Measurements from ENCODE around the gene FHIT. TPM values are rescaled to one million over a fixed set of nuclear protein-coding genes. Genes with fewer than 3 reads are reported as not detected.

The FHIT gene
- total RNA-seq, 1 donor from 2014 or later = 5.7 TPM

DNA sequence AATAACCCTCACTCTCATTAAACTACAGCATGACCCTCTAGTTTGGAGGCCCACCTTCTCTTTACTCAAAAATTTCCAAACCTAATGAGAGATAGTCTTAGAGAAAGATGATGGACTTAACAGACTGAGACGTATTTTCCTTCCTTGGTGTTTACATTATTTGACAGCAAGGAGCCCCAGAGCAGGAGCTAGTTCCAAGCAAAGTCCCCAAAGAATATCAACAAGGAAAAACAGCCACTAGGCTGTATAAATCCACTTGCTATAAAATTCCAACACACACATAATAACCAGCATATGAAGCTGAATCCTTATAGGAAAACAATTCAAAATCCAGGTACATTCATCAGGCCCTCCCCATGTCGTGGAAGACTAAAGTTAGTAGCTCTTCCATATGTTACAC lies 660.0 kb downstream of the FHIT start:
- Mint-ChIP-seq H3K4me3 (no peak overlapping the region), H3K27ac (no peak overlapping the region), H3K36me3 (no peaks in the 10 kb centered on the region), H3K27me3 (ENCODE audit: insufficient read depth, low read depth) (no peaks in the 10 kb centered on the region), H3K9me3 (no peaks in the 10 kb centered on the region), H3K4me1 (no peaks in the 10 kb centered on the region)
- H3K36me3 ChIP-seq = no peaks in the 10 kb centered on the region
- TF ChIP-seq EZH2phosphoT487 (IDR thresholded peaks at IDR 0.05) (no peak), EZH2 (IDR thresholded peaks at IDR 0.05) (no peak)
- TF ChIP-seq, protein P1, sequence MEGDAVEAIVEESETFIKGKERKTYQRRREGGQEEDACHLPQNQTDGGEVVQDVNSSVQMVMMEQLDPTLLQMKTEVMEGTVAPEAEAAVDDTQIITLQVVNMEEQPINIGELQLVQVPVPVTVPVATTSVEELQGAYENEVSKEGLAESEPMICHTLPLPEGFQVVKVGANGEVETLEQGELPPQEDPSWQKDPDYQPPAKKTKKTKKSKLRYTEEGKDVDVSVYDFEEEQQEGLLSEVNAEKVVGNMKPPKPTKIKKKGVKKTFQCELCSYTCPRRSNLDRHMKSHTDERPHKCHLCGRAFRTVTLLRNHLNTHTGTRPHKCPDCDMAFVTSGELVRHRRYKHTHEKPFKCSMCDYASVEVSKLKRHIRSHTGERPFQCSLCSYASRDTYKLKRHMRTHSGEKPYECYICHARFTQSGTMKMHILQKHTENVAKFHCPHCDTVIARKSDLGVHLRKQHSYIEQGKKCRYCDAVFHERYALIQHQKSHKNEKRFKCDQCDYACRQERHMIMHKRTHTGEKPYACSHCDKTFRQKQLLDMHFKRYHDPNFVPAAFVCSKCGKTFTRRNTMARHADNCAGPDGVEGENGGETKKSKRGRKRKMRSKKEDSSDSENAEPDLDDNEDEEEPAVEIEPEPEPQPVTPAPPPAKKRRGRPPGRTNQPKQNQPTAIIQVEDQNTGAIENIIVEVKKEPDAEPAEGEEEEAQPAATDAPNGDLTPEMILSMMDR (IDR thresholded peaks at IDR 0.05) = no peak
- no peak overlapping the region for H3K4me3 ChIP-seq
- no peaks in the 10 kb centered on the region for H3K9me3 ChIP-seq (ENCODE audit: low read depth)
- no peak overlapping the region for H3K4me2 ChIP-seq
- H3K79me2 ChIP-seq (ENCODE audit: low read depth) = no peaks in the 10 kb centered on the region
- no peaks in the 10 kb centered on the region for H4K20me1 ChIP-seq (ENCODE audit: low read depth)
- no peak overlapping the region for H2AFZ ChIP-seq (replicated peaks)
- no peaks in the 10 kb centered on the region for H3K27me3 ChIP-seq
- no peaks in the 10 kb centered on the region for H3K4me1 ChIP-seq
- H3F3A ChIP-seq (ENCODE audit: low read depth) = no peaks in the 10 kb centered on the region
- H3K27ac ChIP-seq = no peak overlapping the region
- no peak overlapping the region for H3K9ac ChIP-seq
- DNase-seq (ENCODE audit: low spot score) = no peak

- Histone ChIP-seq H3K4me3 (no peak overlapping the region), H3K27me3 (no peaks in the 10 kb centered on the region), H3K4me2 (no peak overlapping the region), H3K79me2 (ENCODE audit: low read depth) (no peaks in the 10 kb centered on the region), H2AFZ (replicated peaks) (no peak overlapping the region), H3K9me3 (ENCODE audit: low read depth) (no peaks in the 10 kb centered on the region), H4K20me1 (ENCODE audit: low read depth) (no peaks in the 10 kb centered on the region), H3F3A (ENCODE audit: low read depth) (no peaks in the 10 kb centered on the region), H3K4me1 (no peaks in the 10 kb centered on the region), H3K36me3 (no peaks in the 10 kb centered on the region), H3K9ac (no peak overlapping the region), H3K27ac (no peak overlapping the region)
- TF ChIP-seq EZH2 (IDR thresholded peaks at IDR 0.05) (no peak), EZH2phosphoT487 (IDR thresholded peaks at IDR 0.05) (no peak)
- TF ChIP-seq, protein P1 (IDR thresholded peaks at IDR 0.05) = no peak
- Mint-ChIP-seq H3K9me3 (no peaks in the 10 kb centered on the region), H3K27ac (no peak overlapping the region), H3K4me1 (no peaks in the 10 kb centered on the region), H3K27me3 (ENCODE audit: insufficient read depth, low read depth) (no peaks in the 10 kb centered on the region), H3K36me3 (no peaks in the 10 kb centered on the region), H3K4me3 (no peak overlapping the region)
- no peak for DNase-seq (ENCODE audit: low spot score)
Observed at GRCh38 chr3:60588806-60589205, 662.4 kb downstream of the FHIT start.

DNA sequence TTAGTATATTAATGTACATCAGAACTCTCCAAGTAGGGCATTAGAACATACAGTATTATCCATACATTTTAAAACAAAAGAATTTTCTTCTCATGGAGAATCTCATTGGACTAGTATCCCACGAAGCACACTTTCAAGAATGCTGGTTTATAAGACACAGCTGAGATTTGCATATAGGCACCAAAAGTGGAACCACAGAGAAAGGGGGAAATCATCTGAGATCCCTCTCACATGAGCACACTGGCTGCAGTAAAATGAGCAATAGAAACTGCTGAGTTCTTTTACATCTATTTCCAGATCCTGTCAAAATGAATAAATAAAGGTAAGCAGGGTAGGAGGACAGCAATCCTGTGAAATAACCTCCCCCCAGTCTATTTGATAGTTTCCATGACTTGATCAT lies 665.3 kb downstream of the FHIT start:
- peaks cover 6% of the 10 kb centered on the region for H3K4me1 ChIP-seq
- no peak overlapping the region for H3K9ac ChIP-seq
- no peak overlapping the region for H3K4me3 ChIP-seq
- H3K27ac ChIP-seq = no peak overlapping the region
- H2AFZ ChIP-seq (replicated peaks) = no peak overlapping the region
- Mint-ChIP-seq H3K4me1 (no peaks in the 10 kb centered on the region), H3K4me3 (no peak overlapping the region), H3K27ac (no peak overlapping the region), H3K36me3 (no peaks in the 10 kb centered on the region), H3K9me3 (no peaks in the 10 kb centered on the region), H3K27me3 (ENCODE audit: insufficient read depth, low read depth) (no peaks in the 10 kb centered on the region)
- no peak overlapping the region for H3K4me2 ChIP-seq
- H3F3A ChIP-seq (ENCODE audit: low read depth) = no peaks in the 10 kb centered on the region
- H3K36me3 ChIP-seq = no peaks in the 10 kb centered on the region
- TF ChIP-seq EZH2 (IDR thresholded peaks at IDR 0.05) = no peak
- no peak for TF ChIP-seq EZH2phosphoT487 (IDR thresholded peaks at IDR 0.05)
- TF ChIP-seq, protein P1 (IDR thresholded peaks at IDR 0.05) = no peak
- DNase-seq (ENCODE audit: low spot score) = no peak
- H4K20me1 ChIP-seq (ENCODE audit: low read depth) = no peaks in the 10 kb centered on the region
- H3K9me3 ChIP-seq (ENCODE audit: low read depth) = no peaks in the 10 kb centered on the region
- no peaks in the 10 kb centered on the region for H3K27me3 ChIP-seq
- H3K79me2 ChIP-seq (ENCODE audit: low read depth) = no peaks in the 10 kb centered on the region

All from neural progenitor cell (in vitro differentiated cells).